H1 (cell line): ENCODE results near the gene ETNK1. TPM values are rescaled to one million over a fixed set of nuclear protein-coding genes. Genes with fewer than 3 reads are reported as not detected.

ENCODE experiments used
- CTCF ChIA-PET: fragments of 300-600 bp; sonication (Branson Sonifier 250); formaldehyde crosslinking; loops from one replicate; lab custom pipeline; 2021; ENCODE audit not compliant: partially characterized antibody; lab: Charles Lee
- POLR2A ChIA-PET: fragments of 300-600 bp; sonication (Branson Sonifier 250); formaldehyde crosslinking; loops from one replicate; lab custom pipeline; 2021; ENCODE audit warnings: inconsistent platforms; ENCODE audit not compliant: partially characterized antibody; lab: Charles Lee
- DNase-seq, 2 experiments: peaks; one replicate each; pipeline versions ENCODE4 v3.0.0 to v3.0.0-alpha.2; 2010 to 2022; ENCODE audit warnings: low spot score in 2 of 2, low read depth in 1 of 2, mixed read lengths in 1 of 2
- FAIRE-seq: peaks from 2 replicates; lab custom pipeline; 2011; peaks lifted over from hg19 to GRCh38; lab: Jason Lieb, UNC
- H2AFZ ChIP-seq: 2 replicates; pipeline ENCODE4 v1.8.1; 2012; ENCODE audit warnings: low read length, inconsistent platforms
- H2AK5ac ChIP-seq: 2 replicates; pipeline ENCODE4 v1.6.1; 2013; ENCODE audit warnings: low read depth, low read length
- H2BK120ac ChIP-seq: replicated peaks from 2 replicates; pipeline ENCODE3; 2013; ENCODE audit warnings: low read depth, low read length, inconsistent platforms
- H2BK12ac ChIP-seq: 2 replicates; pipeline ENCODE4 v1.6.1; 2013; ENCODE audit warnings: low read depth, low read length
- H2BK15ac ChIP-seq: 2 replicates; pipeline ENCODE4 v1.6.1; 2013; ENCODE audit warnings: low read length
- H2BK20ac ChIP-seq: 2 replicates; pipeline ENCODE4 v1.6.1; 2013; ENCODE audit warnings: low read length
- H2BK5ac ChIP-seq: 2 replicates; pipeline ENCODE4 v1.6.1; 2013; ENCODE audit warnings: low read depth, low read length
- H3K14ac ChIP-seq: 2 replicates; pipeline ENCODE4 v1.6.1; 2013; ENCODE audit warnings: inconsistent platforms; ENCODE audit not compliant: insufficient read length
- H3K18ac ChIP-seq: 2 replicates; pipeline ENCODE4 v1.6.1; 2013; ENCODE audit warnings: low read length; ENCODE audit errors: extremely low read depth
- H3K23ac ChIP-seq: 2 replicates; pipeline ENCODE4 v1.6.1; 2013; ENCODE audit warnings: inconsistent platforms; ENCODE audit not compliant: insufficient read length
- H3K23me2 ChIP-seq: 2 replicates; pipeline ENCODE4 v1.6.1; 2013; ENCODE audit warnings: low read depth, low read length
- H3K27ac ChIP-seq: 2 replicates; pipeline ENCODE4 v1.6.1; 2011; ENCODE audit warnings: low read depth, low read length, inconsistent platforms
- H3K27me3 ChIP-seq, 4 experiments: replicated peaks in 1 of 4; 1 replicate in 1 of 4; 2 replicates in 3 of 4; pipeline versions ENCODE4 v1.6.1 to v1.8.1; 2011 to 2013; ENCODE audit warnings: low read length in 3 of 4, mild to moderate bottlenecking in 3 of 4, inconsistent platforms in 2 of 4, mixed read lengths in 2 of 4, moderate library complexity in 1 of 4; ENCODE audit not compliant: control insufficient read depth in 3 of 4, insufficient read depth in 3 of 4; ENCODE audit errors: extremely low read depth in 1 of 4
- H3K36me3 ChIP-seq, 4 experiments: 2 replicates each; pipeline versions ENCODE4 v1.6.1 to v1.8.1; 2011 to 2013; ENCODE audit warnings: mild to moderate bottlenecking in 4 of 4, low read length in 3 of 4, moderate library complexity in 2 of 4, control low read depth in 1 of 4, inconsistent platforms in 1 of 4; ENCODE audit not compliant: insufficient read depth in 4 of 4, control insufficient read depth in 2 of 4
- H3K4ac ChIP-seq: replicated peaks from 2 replicates; pipeline ENCODE3; 2013; ENCODE audit warnings: low read length, low read depth, mixed read lengths, inconsistent platforms; ENCODE audit not compliant: insufficient read length
- H3K4me1 ChIP-seq, 4 experiments: replicated peaks in 1 of 4; 1 replicate in 1 of 4; 2 replicates in 3 of 4; pipeline versions ENCODE4 v1.6.1 to v1.8.1; 2011 to 2013; ENCODE audit warnings: low read length in 3 of 4, inconsistent platforms in 2 of 4, mixed read lengths in 1 of 4; ENCODE audit not compliant: insufficient read depth in 4 of 4, control insufficient read depth in 3 of 4
- H3K4me2 ChIP-seq, 2 experiments: 2 replicates each; pipeline versions ENCODE4 v1.6.1 to v1.8.1; 2011 to 2013; ENCODE audit warnings: low read depth in 2 of 2, low read length in 2 of 2, control low read depth in 1 of 2, inconsistent platforms in 1 of 2, mild to moderate bottlenecking in 1 of 2; ENCODE audit not compliant: insufficient read depth in 1 of 2
- H3K4me3 ChIP-seq, 4 experiments: fragments of 200-600, 300-600 bp in 1 of 4; sonication (generic), shearing (Covaris generic), sonication (Bioruptor Twin) in 1 of 4; 2 replicates each; pipeline versions ENCODE4 v1.5.1 to v1.8.1; 2011 to 2016; ENCODE audit warnings: low read length in 4 of 4, low read depth in 3 of 4, control low read depth in 2 of 4, inconsistent platforms in 2 of 4, mild to moderate bottlenecking in 2 of 4, mixed read lengths in 1 of 4, moderate library complexity in 1 of 4; ENCODE audit not compliant: insufficient read depth in 2 of 4; ENCODE audit errors: extremely low read depth in 1 of 4
- H3K56ac ChIP-seq: replicated peaks from 2 replicates; pipeline ENCODE3; 2013; ENCODE audit warnings: low read depth, mild to moderate bottlenecking, mixed read lengths, low read length, inconsistent platforms; ENCODE audit not compliant: insufficient read length
- H3K79me1 ChIP-seq: 2 replicates; pipeline ENCODE4 v1.6.1; 2013; ENCODE audit warnings: low read depth, low read length, control low read depth
- H3K79me2 ChIP-seq, 2 experiments: 2 replicates each; pipeline versions ENCODE4 v1.6.1 to v1.8.1; 2012 to 2013; ENCODE audit warnings: low read length in 2 of 2, mild to moderate bottlenecking in 2 of 2, inconsistent platforms in 1 of 2; ENCODE audit not compliant: insufficient read depth in 2 of 2, control insufficient read depth in 1 of 2
- H3K9ac ChIP-seq, 4 experiments: replicated peaks in 1 of 4; 1 replicate in 1 of 4; 2 replicates in 3 of 4; pipeline versions ENCODE4 v1.6.1 to v1.8.1; 2011 to 2013; ENCODE audit warnings: low read depth in 3 of 4, low read length in 3 of 4, control low read depth in 2 of 4, mild to moderate bottlenecking in 2 of 4, moderate library complexity in 2 of 4, inconsistent platforms in 1 of 4; ENCODE audit errors: extremely low read depth in 1 of 4
- H3K9me3 ChIP-seq, 2 experiments: 2 replicates each; pipeline versions ENCODE4 v1.6.1 to v1.8.1; 2012 to 2013; ENCODE audit warnings: mild to moderate bottlenecking in 2 of 2, moderate library complexity in 2 of 2, control low read depth in 1 of 2, inconsistent platforms in 1 of 2, low read depth in 1 of 2, low read length in 1 of 2, mixed read lengths in 1 of 2; ENCODE audit not compliant: insufficient read depth in 2 of 2
- H4K20me1 ChIP-seq, 2 experiments: replicated peaks in 1 of 2; 2 replicates each; pipeline versions ENCODE3 to v1.8.1; 2011 to 2013; ENCODE audit warnings: inconsistent platforms in 2 of 2, low read length in 2 of 2, mild to moderate bottlenecking in 1 of 2; ENCODE audit not compliant: insufficient read depth in 2 of 2, control insufficient read depth in 1 of 2
- H4K5ac ChIP-seq: 2 replicates; pipeline ENCODE4 v1.6.1; 2013; ENCODE audit warnings: low read length, low read depth, mixed read lengths, inconsistent platforms; ENCODE audit not compliant: insufficient read length
- H4K8ac ChIP-seq: 2 replicates; pipeline ENCODE4 v1.8.0; 2013; ENCODE audit warnings: mild to moderate bottlenecking, moderate library complexity, low read length, inconsistent platforms; ENCODE audit not compliant: insufficient read depth; ENCODE audit errors: extremely low read depth
- H4K91ac ChIP-seq: replicated peaks from 2 replicates; pipeline ENCODE3; 2013; ENCODE audit warnings: low read length, mixed read lengths, inconsistent platforms; ENCODE audit not compliant: insufficient read length
- CBX5 ChIP-seq: fragments of 300-800, 300-1000 bp; sonication (generic); IDR thresholded peaks from 2 replicates; pipeline ENCODE4 v1.7.1; 2016; ENCODE audit warnings: antibody characterized with exemption, low read length, low read depth
- CBX8 ChIP-seq: fragments of 300-800, 300-1000 bp; sonication (generic); IDR thresholded peaks from 2 replicates; pipeline ENCODE4 v1.7.1; 2016; ENCODE audit warnings: low read depth, low read length, borderline replicate concordance
- CREB1 ChIP-seq: IDR thresholded peaks from 2 replicates; pipeline ENCODE4 v1.6.1; 2012; ENCODE audit warnings: inconsistent platforms
- GABPA ChIP-seq: IDR thresholded peaks from 2 replicates; pipeline ENCODE4 v1.6.1; 2011; ENCODE audit warnings: mild to moderate bottlenecking, low read length, moderate library complexity, borderline replicate concordance; ENCODE audit not compliant: insufficient read depth
- KDM1A ChIP-seq: fragments of 200-600, 300-600 bp; sonication (generic); IDR thresholded peaks from 2 replicates; pipeline ENCODE4 v1.7.1; 2016; ENCODE audit warnings: mild to moderate bottlenecking, low read length, borderline replicate concordance
- RAD21 ChIP-seq, 2 experiments: IDR thresholded peaks in 1 of 2; conservative IDR thresholded peaks in 1 of 2; 2 replicates each; pipeline ENCODE4 v1.6.1; 2011; ENCODE audit warnings: low read depth in 2 of 2, low read length in 2 of 2, improper control_type of control experiment in 1 of 2, inconsistent platforms in 1 of 2, mild to moderate bottlenecking in 1 of 2, moderate library complexity in 1 of 2
- RFX5 ChIP-seq: IDR thresholded peaks from 2 replicates; pipeline ENCODE4 v1.6.1; 2011; ENCODE audit warnings: low read depth, low read length, improper control_type of control experiment, borderline replicate concordance
- RNF2 ChIP-seq: fragments of 200-900, 300-1000 bp; sonication (generic); IDR thresholded peaks from 2 replicates; pipeline ENCODE4 v1.7.1; 2016; ENCODE audit warnings: borderline replicate concordance, low read depth, mild to moderate bottlenecking, antibody characterized with exemption, low read length; ENCODE audit not compliant: poor library complexity, severe bottlenecking; ENCODE audit errors: missing control alignments
- SAP30 ChIP-seq: fragments of 300-600 bp; sonication (generic); IDR thresholded peaks from 2 replicates; pipeline ENCODE4 v1.7.1; 2012; ENCODE audit warnings: low read length, moderate library complexity, mild to moderate bottlenecking, inconsistent platforms; ENCODE audit not compliant: insufficient read depth, insufficient replicate concordance
- TCF12 ChIP-seq: IDR thresholded peaks from 2 replicates; pipeline ENCODE4 v1.6.1; 2011; ENCODE audit warnings: low read depth, mild to moderate bottlenecking, low read length
- WGBS, 2 experiments: shearing (Covaris generic) in 1 of 2; methylation state at CpG; one replicate each; pipeline versions ENCODE4 v1.1.6 to v1.1.7; 2013 to 2015; ENCODE audit warnings: low lambda C conversion rate in 2 of 2, mixed read lengths in 2 of 2, inconsistent platforms in 1 of 2, low coverage in 1 of 2, missing lambda C conversion rate in 1 of 2; ENCODE audit not compliant: insufficient replicate concordance in 2 of 2, insufficient coverage in 1 of 2, insufficient read length in 1 of 2; ENCODE audit errors: extremely low coverage in 1 of 2, missing lambda C conversion rate in 1 of 2; 5-methylcytosine and 5-hydroxymethylcytosine counted together
- polyA plus RNA-seq, 7 experiments: library from polyadenylated mRNA; depleted of rRNA in 3 of 7; stranded (reverse) in 5 of 7; unstranded in 2 of 7; fragments of >200 nt in 5 of 7; fragments of 200-250 nt in 2 of 7; gene quantifications; 1 replicate in 5 of 7; 2 replicates in 1 of 7; 4 replicates in 1 of 7; pipeline versions ENCODE4 v1.2.1 to v1.2.3, GENCODE V29; 2011 to 2013; ENCODE audit warnings: missing spikeins in 2 of 7, mixed read lengths in 2 of 7
- total RNA-seq: library from RNA; stranded (reverse); fragmentation: NEBNext Ultra II Directional; extraction: Animal tissue kit (Norgen Biotek cat#: 25700); gene quantifications from 2 replicates; pipeline ENCODE4 v1.2.1, GENCODE V29; 2021
- TF ChIP-seq, protein P1 (sequence below): IDR thresholded peaks from 2 replicates; pipeline ENCODE4 v1.6.1; 2012; ENCODE audit warnings: low read length, inconsistent platforms

ETNK1 gene
- total and polyA plus RNA-seq, 2 of the 8 experiments (the other 6 are each of a cell fraction or from before 2014, with no cell fraction given) = 11.6 to 82.7 TPM

DNA sequence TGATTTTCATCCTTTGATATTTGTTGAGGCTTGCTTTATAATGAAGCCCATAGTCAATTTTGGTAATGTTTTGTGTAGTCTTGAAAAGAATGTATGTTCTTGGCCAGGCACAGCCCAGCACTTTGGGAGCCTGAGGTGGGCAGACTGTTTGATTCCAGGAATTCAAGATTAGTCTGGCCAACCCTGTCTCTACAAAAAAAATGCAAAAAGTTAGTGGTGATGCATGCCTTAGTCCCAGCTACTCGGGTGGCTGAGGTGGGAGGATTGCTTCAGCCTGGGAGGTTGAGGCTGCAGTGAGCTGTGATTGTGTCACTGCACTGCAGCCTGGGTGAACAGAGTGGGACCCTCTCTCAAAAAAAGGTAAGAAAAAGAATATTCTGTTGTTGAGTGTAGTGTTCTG is 10.8 kb downstream of the ETNK1 start:
- no peak overlapping the region for H3K4me3 ChIP-seq
- peaks cover 8 to 97% of the 10 kb centered on the region in 2 experiments; a peak in 3 of 4 replicates for H3K79me2 ChIP-seq
- no peaks in the 10 kb centered on the region for H3K23me2 ChIP-seq
- no peak overlapping the region for H4K8ac ChIP-seq
- no peak overlapping the region for H2BK20ac ChIP-seq
- no peaks in the 10 kb centered on the region for H3K27me3 ChIP-seq
- H3K9ac ChIP-seq = no peak overlapping the region
- H3K4me2 ChIP-seq = no peak overlapping the region; a peak in 1 of 4 replicates
- 57% methylated on average over 1 of the region's 1 CpG; no CpG with 5 or more reads in 1 of the 2 experiments for WGBS, 2 experiments
- H4K91ac ChIP-seq = no peak overlapping the region
- no peak overlapping the region for H3K27ac ChIP-seq
- no peak overlapping the region for H2BK12ac ChIP-seq
- H2AK5ac ChIP-seq = no peak overlapping the region
- H3K9me3 ChIP-seq = no peaks in the 10 kb centered on the region
- peaks cover 5 to 7% of the 10 kb centered on the region in 2 experiments for H4K20me1 ChIP-seq
- no peak overlapping the region for H2BK15ac ChIP-seq
- H3K4me1 ChIP-seq = peaks cover 0 to 5% (median 2%) of the 10 kb centered on the region in 4 experiments; a peak in 2 of 7 replicates
- FAIRE-seq (no peak), DNase-seq (no peak)
- no peak overlapping the region for H2BK120ac ChIP-seq
- no peak overlapping the region for H3K4ac ChIP-seq
- ChIA-PET POLR2A (interaction anchor here (1.5 to 1.7 kb wide), 2 partner anchors 8 to 11 kb away, joined by 4 to 8 read pairs; partner anchors contain the start of gene ETNK1), CTCF (interaction anchor here (1.7 to 1.8 kb wide), 2 partner anchors 11 to 104 kb away, joined by 3 to 7 read pairs; partner anchors contain the start of gene ETNK1)
- H3K36me3 ChIP-seq = peaks cover 0 to 7% (median 0%) of the 10 kb centered on the region in 4 experiments; a peak in 2 of 8 replicates
- no peak overlapping the region for H3K18ac ChIP-seq
- no peak overlapping the region for H3K56ac ChIP-seq
- no peak overlapping the region for H2AFZ ChIP-seq
- H3K23ac ChIP-seq = no peak overlapping the region
- H3K79me1 ChIP-seq = peaks cover 5% of the 10 kb centered on the region
- H4K5ac ChIP-seq = no peak overlapping the region
- H2BK5ac ChIP-seq = no peak overlapping the region
- H3K14ac ChIP-seq = no peak overlapping the region
- no peak for TF ChIP-seq CBX8
- no peak for TF ChIP-seq RFX5
- TF ChIP-seq RNF2 = no peak
- no peak for TF ChIP-seq GABPA
- TF ChIP-seq RAD21 (IDR thresholded peaks at IDR 0.05 in 1 of 2, conservative IDR thresholded peaks at IDR 0.05 in 1 of 2; ENCODE audit: low read depth in 2 of 2, low read length in 2 of 2) = no peak
- no peak for TF ChIP-seq SAP30
- TF ChIP-seq CBX5 = no peak
- no peak for TF ChIP-seq TCF12
- no peak for TF ChIP-seq KDM1A
- TF ChIP-seq CREB1 = no peak
- TF ChIP-seq, protein P1, sequence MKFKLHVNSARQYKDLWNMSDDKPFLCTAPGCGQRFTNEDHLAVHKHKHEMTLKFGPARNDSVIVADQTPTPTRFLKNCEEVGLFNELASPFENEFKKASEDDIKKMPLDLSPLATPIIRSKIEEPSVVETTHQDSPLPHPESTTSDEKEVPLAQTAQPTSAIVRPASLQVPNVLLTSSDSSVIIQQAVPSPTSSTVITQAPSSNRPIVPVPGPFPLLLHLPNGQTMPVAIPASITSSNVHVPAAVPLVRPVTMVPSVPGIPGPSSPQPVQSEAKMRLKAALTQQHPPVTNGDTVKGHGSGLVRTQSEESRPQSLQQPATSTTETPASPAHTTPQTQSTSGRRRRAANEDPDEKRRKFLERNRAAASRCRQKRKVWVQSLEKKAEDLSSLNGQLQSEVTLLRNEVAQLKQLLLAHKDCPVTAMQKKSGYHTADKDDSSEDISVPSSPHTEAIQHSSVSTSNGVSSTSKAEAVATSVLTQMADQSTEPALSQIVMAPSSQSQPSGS = no peak
